Measurements from ENCODE around the gene HERC2.
"Not testable (repeated sequence)": the region's sequence is repeated elsewhere in the genome, so short reads cannot be mapped to it uniquely, and the experiment has no call there.

Gene HERC2

GRCh38 chr15:28228096-28228495 lies 93.9 kb downstream of the HERC2 start:
- H3K4me2 ChIP-seq (ENCODE audit: insufficient read depth, low read length): no peak overlapping the region
- H3K27ac ChIP-seq (ENCODE audit: low read length): no peak overlapping the region
- DNase-seq (no peak), ATAC-seq (ENCODE audit: insufficient read depth, low read depth) (no peak)
- no peaks in the 10 kb centered on the region for H3K9me3 ChIP-seq (ENCODE audit: insufficient read depth, low read length, severe bottlenecking)
- H2AFZ ChIP-seq (ENCODE audit: low read depth, low read length): no peak overlapping the region
- TF ChIP-seq CTCF (IDR thresholded peaks at IDR 0.05; ENCODE audit: borderline replicate concordance, extremely low read depth, low read length, poor library complexity, severe bottlenecking): no peak
- H3K79me2 ChIP-seq (ENCODE audit: insufficient read depth, low read length): no peaks in the 10 kb centered on the region
- no peak overlapping the region for H3K4me3 ChIP-seq (ENCODE audit: low read depth in 1 of 2, low read length in 2 of 2)
- no peaks in the 10 kb centered on the region for H3K27me3 ChIP-seq (ENCODE audit: insufficient read depth, low read length, poor library complexity)
- H3K36me3 ChIP-seq (ENCODE audit: insufficient read depth, low read length): peaks cover 14% of the 10 kb centered on the region; the same call in 1 of the 2 replicates
- no peak overlapping the region for H3K9ac ChIP-seq (ENCODE audit: low read depth, low read length)
- H4K20me1 ChIP-seq (ENCODE audit: insufficient read depth, low read length): no peaks in the 10 kb centered on the region
- H3K4me1 ChIP-seq (ENCODE audit: insufficient read depth, low read length): no peaks in the 10 kb centered on the region

GRCh38 chr15:28227303-28227702 lies 94.7 kb downstream of the HERC2 start:
- not testable (repeated sequence) for H3K4me2 ChIP-seq (ENCODE audit: insufficient read depth, low read length); H3K9me3 ChIP-seq (ENCODE audit: insufficient read depth, low read length, severe bottlenecking); H3K27ac ChIP-seq (ENCODE audit: low read length); H3K27me3 ChIP-seq (ENCODE audit: insufficient read depth, low read length, poor library complexity); H3K4me1 ChIP-seq (ENCODE audit: insufficient read depth, low read length); H3K79me2 ChIP-seq (ENCODE audit: insufficient read depth, low read length); H3K4me3 ChIP-seq (ENCODE audit: low read depth in 1 of 2, low read length in 2 of 2); ATAC-seq (ENCODE audit: insufficient read depth, low read depth); DNase-seq; H3K9ac ChIP-seq (ENCODE audit: low read depth, low read length); H4K20me1 ChIP-seq (ENCODE audit: insufficient read depth, low read length); H2AFZ ChIP-seq (ENCODE audit: low read depth, low read length)
- peaks cover 19% of the 10 kb centered on the region; the same call in 1 of the 2 replicates for H3K36me3 ChIP-seq (ENCODE audit: insufficient read depth, low read length)

- not testable (repeated sequence) for H3K9ac ChIP-seq (ENCODE audit: low read depth, low read length); H3K79me2 ChIP-seq (ENCODE audit: insufficient read depth, low read length); H3K27ac ChIP-seq (ENCODE audit: low read length); ATAC-seq (ENCODE audit: insufficient read depth, low read depth); DNase-seq; H3K4me1 ChIP-seq (ENCODE audit: insufficient read depth, low read length); H3K4me2 ChIP-seq (ENCODE audit: insufficient read depth, low read length); H3K4me3 ChIP-seq (ENCODE audit: low read depth in 1 of 2, low read length in 2 of 2); H2AFZ ChIP-seq (ENCODE audit: low read depth, low read length); H4K20me1 ChIP-seq (ENCODE audit: insufficient read depth, low read length); H3K27me3 ChIP-seq (ENCODE audit: insufficient read depth, low read length, poor library complexity); H3K9me3 ChIP-seq (ENCODE audit: insufficient read depth, low read length, severe bottlenecking)
- peaks cover 26% of the 10 kb centered on the region for H3K36me3 ChIP-seq (ENCODE audit: insufficient read depth, low read length)
These were observed 99.4 kb downstream of the HERC2 start for GRCh38 chr15:28222612-28223011.

GRCh38 chr15:28221696-28222095 lies 100.3 kb downstream of the HERC2 start:
- not testable (repeated sequence) for H3K27me3 ChIP-seq (ENCODE audit: insufficient read depth, low read length, poor library complexity); H3K27ac ChIP-seq (ENCODE audit: low read length); H3K4me2 ChIP-seq (ENCODE audit: insufficient read depth, low read length); H2AFZ ChIP-seq (ENCODE audit: low read depth, low read length); ATAC-seq (ENCODE audit: insufficient read depth, low read depth); H3K4me1 ChIP-seq (ENCODE audit: insufficient read depth, low read length); H3K9ac ChIP-seq (ENCODE audit: low read depth, low read length); H3K79me2 ChIP-seq (ENCODE audit: insufficient read depth, low read length); H3K9me3 ChIP-seq (ENCODE audit: insufficient read depth, low read length, severe bottlenecking); H4K20me1 ChIP-seq (ENCODE audit: insufficient read depth, low read length); DNase-seq; H3K4me3 ChIP-seq (ENCODE audit: low read depth in 1 of 2, low read length in 2 of 2)
- H3K36me3 ChIP-seq (ENCODE audit: insufficient read depth, low read length): peaks cover 29% of the 10 kb centered on the region

GRCh38 chr15:28219116-28219515 lies 102.9 kb downstream of the HERC2 start:
- no peaks in the 10 kb centered on the region for H3K9me3 ChIP-seq (ENCODE audit: insufficient read depth, low read length, severe bottlenecking)
- no peaks in the 10 kb centered on the region for H3K27me3 ChIP-seq (ENCODE audit: insufficient read depth, low read length, poor library complexity)

GRCh38 chr15:28216946-28217546 lies 104.9 kb downstream of the HERC2 start:
- H3K9ac ChIP-seq (ENCODE audit: low read depth, low read length); H2AFZ ChIP-seq (ENCODE audit: low read depth, low read length); H3K27me3 ChIP-seq (ENCODE audit: insufficient read depth, low read length, poor library complexity); H3K27ac ChIP-seq (ENCODE audit: low read length); H3K4me3 ChIP-seq (ENCODE audit: low read depth in 1 of 2, low read length in 2 of 2); DNase-seq; H3K4me1 ChIP-seq (ENCODE audit: insufficient read depth, low read length); H3K9me3 ChIP-seq (ENCODE audit: insufficient read depth, low read length, severe bottlenecking); H4K20me1 ChIP-seq (ENCODE audit: insufficient read depth, low read length); H3K79me2 ChIP-seq (ENCODE audit: insufficient read depth, low read length); ATAC-seq (ENCODE audit: insufficient read depth, low read depth); H3K4me2 ChIP-seq (ENCODE audit: insufficient read depth, low read length): not testable (repeated sequence)
- H3K36me3 ChIP-seq (ENCODE audit: insufficient read depth, low read length): peaks cover 31% of the 10 kb centered on the region

More at GRCh38 chr15:28219116-28219515, 102.9 kb downstream of the HERC2 start:
- Histone ChIP-seq H3K79me2 (ENCODE audit: insufficient read depth, low read length) (no peaks in the 10 kb centered on the region), H3K9ac (ENCODE audit: low read depth, low read length) (no peak overlapping the region), H3K4me2 (ENCODE audit: insufficient read depth, low read length) (no peak overlapping the region), H4K20me1 (ENCODE audit: insufficient read depth, low read length) (no peaks in the 10 kb centered on the region), H3K36me3 (ENCODE audit: insufficient read depth, low read length) (peaks cover 31% of the 10 kb centered on the region), H3K4me3 (ENCODE audit: low read depth in 1 of 2, low read length in 2 of 2) (no peak overlapping the region), H3K27ac (ENCODE audit: low read length) (no peak overlapping the region), H3K4me1 (ENCODE audit: insufficient read depth, low read length) (no peaks in the 10 kb centered on the region), H2AFZ (ENCODE audit: low read depth, low read length) (no peak overlapping the region)
- TF ChIP-seq CTCF (IDR thresholded peaks at IDR 0.05; ENCODE audit: borderline replicate concordance, extremely low read depth, low read length, poor library complexity, severe bottlenecking): no peak
- no peak for TF ChIP-seq EZH2 (IDR thresholded peaks at IDR 0.05; ENCODE audit: borderline replicate concordance, low read depth, low read length, severe bottlenecking)
- DNase-seq: no peak
- ATAC-seq (ENCODE audit: insufficient read depth, low read depth): no peak

- ATAC-seq (ENCODE audit: insufficient read depth, low read depth); H3K4me1 ChIP-seq (ENCODE audit: insufficient read depth, low read length); H3K9ac ChIP-seq (ENCODE audit: low read depth, low read length); DNase-seq; H2AFZ ChIP-seq (ENCODE audit: low read depth, low read length); H3K9me3 ChIP-seq (ENCODE audit: insufficient read depth, low read length, severe bottlenecking); H4K20me1 ChIP-seq (ENCODE audit: insufficient read depth, low read length); H3K27me3 ChIP-seq (ENCODE audit: insufficient read depth, low read length, poor library complexity); H3K27ac ChIP-seq (ENCODE audit: low read length); H3K4me2 ChIP-seq (ENCODE audit: insufficient read depth, low read length); H3K79me2 ChIP-seq (ENCODE audit: insufficient read depth, low read length); H3K4me3 ChIP-seq (ENCODE audit: low read depth in 1 of 2, low read length in 2 of 2): not testable (repeated sequence)
- H3K36me3 ChIP-seq (ENCODE audit: insufficient read depth, low read length): peaks cover 31% of the 10 kb centered on the region
These were observed 106.5 kb downstream of the HERC2 start for GRCh38 chr15:28215521-28215920.

Measured in DND-41 (cell line).